ENCODE data around the gene SLC9A9.

The SLC9A9 gene

DNA sequence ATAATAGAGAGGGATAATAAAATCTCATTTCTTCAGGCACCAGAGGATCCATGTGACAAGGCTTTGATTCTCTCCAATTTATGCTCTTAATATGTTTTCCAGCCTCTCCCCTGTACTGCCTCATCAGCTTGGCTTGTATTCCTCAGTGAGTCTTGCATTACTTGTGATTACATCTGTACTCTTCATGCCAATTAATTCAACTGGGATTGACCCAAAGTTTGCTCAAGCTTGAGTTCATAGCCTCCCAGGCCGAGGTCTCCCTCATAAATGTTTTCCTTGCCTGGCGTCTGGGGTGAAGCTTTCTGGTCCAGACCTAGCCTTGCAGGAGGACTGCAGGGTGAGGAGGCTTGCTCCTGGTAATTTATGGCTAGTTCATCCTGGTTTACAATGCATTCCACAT lies 581.8 kb downstream of the SLC9A9 start:
- no peak for DNase-seq

DNA sequence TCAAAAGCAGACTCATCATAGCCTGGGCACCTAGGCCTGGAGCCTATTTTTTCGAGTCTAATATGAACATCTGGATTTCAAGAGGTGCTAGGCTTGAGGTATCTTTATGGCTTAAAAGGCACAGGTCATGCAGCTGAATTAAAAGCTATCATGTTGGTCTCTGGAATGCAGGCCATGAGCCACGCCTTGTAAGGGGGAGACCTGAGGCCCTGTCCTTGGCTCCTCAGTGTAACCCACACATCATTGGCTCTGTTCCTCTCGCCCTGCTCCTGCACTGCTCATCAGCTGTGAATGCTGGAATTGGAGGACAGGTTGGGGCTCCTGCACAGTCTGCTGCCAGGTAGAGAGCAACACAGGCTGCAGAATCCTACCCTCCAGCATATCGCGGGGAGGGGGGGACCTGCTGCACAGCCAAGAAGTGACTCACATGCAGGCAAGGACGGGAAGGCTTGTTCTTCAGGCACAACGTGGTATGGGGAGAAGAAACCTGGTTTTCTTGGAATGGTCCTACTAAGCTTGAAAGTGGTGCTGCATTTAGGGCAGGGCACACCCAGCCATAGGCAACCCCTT lies 582.7 kb downstream of the SLC9A9 start:
- no peak for DNase-seq

DNA sequence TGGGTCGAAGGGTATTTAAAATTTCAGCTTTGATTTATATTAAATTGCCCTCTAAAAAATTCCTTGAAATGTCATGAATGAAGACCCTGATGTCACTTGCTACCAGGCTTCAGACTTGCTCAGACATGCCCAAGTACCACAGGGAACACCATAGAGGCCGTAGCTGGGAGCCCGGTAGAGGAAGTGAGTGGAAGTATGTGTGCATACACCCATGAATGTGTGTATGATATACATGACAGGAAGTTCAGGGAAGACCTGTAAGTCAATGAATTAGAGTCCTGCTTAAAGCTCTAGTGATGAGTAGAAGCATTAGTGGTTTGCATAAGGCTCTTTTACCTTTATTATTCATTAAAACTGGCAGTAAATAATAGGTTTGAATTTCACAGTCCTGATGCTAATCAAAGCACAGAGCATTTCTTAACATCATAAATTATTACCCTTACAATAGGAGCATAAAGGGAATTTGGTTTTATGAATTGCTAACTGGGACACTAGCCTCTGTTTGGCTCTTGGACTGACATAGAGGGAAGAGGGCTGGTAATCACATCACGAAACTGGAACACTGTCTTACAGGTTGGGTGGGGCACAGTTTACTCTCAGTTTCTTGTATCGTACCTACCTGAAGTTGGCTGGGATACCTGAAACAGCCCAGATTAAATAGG lies 584.3 kb downstream of the SLC9A9 start:
- no peak for DNase-seq

DNA sequence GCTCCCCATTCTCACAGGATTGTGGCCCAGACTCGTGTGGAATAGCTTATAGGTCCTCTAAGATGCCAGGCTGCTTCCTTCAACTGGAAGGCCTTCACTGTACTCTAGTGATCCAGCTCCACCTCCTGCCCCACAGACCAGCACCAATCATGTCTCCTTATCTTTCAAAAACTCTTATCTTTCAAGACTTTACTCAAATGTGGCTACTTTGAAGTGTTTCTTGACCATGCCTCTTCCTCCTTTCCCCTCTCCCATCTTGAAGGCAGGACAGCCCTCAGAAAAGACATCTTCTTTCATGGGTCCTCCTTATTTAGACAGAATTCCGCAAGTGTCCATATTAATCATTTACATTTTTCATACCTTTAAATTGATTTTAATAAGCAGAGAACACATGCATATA lies 586.4 kb downstream of the SLC9A9 start:
- no peak for DNase-seq

DNA sequence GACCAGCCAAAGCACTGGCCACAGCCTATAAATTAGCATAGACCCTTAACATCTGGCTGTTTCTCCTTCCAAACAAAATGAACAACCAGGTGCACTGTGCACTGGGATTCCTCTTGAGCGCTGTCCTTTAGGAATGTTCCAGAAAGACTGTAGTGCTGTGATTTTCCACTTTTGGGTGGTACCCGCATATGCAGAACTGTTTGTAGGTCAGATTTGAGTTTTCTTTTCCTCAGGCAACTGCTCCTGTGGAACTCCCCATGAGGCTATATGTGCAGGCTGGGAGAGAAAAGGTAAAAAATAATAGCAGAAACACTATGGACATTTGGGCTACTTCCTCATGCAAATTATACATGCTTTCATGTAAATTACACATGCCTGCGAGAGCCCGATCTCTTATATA lies 589.6 kb downstream of the SLC9A9 start:
- no peak for DNase-seq

DNA sequence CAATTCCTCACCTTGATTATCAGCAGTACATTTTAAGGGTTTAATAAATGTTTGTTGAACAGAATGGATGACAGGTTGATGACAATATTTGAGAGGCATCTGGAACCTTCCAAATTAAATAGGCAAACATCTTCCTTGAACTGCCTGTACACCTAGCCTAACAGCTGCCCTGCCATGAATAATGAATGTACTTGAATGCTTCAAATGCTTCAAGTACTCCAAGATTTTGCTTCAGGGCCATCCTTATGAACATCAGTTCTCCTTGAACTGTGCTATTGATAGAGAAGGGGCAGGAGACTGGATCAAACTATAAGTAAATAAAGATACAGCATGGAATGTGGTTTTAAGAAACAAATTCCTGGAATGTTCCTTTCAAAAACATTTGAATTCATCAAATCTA lies 591.9 kb downstream of the SLC9A9 start:
- no peak for DNase-seq

DNA sequence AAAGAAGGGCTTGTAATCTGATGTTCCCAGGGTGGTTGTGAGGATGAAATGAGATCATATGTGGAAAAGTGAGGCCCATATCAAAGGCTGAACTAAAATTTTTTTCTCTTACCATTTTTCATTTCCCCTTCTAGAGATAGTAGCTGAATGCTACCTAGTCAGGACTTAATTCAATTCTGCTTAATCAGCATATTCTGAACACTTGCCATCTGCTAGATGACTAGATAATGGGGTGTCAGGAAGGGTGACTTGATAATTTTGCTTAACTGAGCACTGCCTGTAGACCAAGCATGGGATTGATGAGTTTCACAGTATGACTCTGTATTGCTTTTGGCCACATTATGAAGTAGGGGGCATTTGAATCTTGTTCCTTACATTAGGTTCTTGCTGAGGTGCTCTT lies 592.5 kb downstream of the SLC9A9 start:
- no peak for DNase-seq

DNA sequence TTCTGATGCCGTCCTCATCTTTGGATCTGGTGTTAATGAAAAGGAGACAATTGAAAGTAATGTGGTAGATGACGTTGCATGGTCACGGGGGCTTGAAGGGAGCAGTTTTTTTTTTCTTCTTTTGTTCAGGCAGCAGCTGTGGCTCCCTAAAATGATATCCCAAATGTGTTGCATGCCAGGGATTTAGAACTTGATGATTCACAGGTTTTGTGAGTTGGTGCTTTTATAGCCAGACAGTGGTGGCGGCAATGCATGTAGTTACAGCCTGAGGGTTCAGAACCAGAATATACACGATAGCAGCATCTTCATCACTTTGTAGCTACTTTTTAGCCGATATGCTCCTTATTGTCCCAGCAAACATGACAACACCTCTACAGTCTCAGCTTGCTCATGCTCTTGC lies 595.3 kb downstream of the SLC9A9 start:
- no peak for DNase-seq

DNA sequence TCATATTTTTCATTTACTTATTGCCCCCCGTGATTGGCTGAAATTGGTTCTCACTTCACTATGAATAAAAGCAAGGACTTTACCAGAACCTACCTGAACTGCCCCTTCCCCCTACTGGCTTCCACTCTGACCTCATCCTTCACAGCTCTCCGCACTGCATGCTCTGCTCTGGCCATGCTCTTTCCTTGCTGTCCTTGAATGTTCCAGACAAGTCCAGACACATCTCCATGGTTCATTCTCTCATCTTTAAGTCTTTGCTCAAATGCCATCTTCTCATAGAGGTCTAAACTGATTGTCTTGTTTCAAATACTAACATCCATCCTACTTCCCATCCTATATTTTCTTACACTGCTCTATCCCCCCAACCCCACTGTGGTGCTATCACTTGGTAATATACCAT lies 599.3 kb downstream of the SLC9A9 start:
- DNase-seq, result no peak

DNA sequence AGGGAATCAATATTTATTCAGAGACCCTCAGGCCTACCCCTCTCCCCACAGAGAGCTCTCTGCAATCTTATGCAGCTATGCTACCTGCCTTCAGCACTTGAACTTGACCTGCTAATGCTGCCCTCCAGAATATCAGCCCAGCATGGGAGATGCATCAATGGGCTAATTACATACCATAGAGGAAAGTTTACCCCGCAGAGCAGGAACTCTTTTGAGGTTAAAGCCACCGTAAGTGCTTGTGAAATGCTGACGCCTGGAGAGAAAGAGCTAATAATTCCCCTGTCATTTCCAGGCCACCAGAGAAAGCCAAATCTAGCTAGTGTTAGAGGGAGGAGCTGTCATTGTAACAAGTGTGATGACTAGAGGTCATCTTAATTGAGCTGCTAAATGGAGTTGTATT lies 601.2 kb downstream of the SLC9A9 start:
- DNase-seq, result no peak

DNA sequence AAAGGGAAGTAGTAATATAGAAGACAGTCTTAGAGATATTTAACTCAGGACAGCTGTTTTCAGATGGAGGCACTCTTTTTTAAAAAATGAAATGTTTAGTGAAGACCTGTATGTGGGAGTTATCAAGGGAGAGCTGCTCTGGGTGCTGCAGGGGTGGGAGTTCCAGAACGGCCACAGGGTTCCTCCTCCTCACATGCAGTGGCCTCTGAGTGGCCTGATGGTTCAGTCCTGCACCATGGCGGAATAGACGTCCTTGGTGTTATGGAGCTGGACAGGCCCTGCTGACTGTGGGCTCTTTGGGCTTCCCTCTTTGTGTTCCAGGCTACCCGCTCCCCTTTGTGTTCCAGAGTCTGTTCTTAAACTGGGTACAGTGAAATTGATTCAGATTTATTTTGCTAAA lies 602.6 kb downstream of the SLC9A9 start:
- no peak for DNase-seq

DNA sequence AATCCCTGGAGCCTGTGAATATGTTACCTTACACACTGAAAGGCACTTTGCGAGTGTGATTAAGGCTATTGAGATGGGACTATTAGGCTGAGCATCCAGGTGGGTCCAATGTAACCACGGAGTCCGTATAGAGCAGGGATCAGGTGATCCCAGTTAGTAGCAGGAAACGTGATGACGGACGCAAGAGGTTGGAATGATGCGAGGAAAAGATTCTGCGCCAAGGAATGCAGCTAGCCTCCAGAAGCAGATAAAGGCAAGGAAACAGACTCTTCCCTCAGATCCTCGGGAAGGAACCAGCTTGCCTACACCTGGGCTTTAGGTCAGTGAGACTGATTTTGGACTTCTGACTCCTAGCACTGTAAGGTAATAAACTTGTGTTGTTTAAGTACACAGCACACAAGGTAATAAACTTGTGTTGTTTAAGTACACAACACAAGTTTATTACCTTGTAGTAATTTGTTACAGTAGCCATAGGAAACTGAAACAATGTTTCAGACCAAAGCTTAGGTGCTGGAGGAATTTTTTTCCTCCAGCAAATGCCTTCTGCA lies 603.7 kb downstream of the SLC9A9 start:
- no peak for DNase-seq

DNA sequence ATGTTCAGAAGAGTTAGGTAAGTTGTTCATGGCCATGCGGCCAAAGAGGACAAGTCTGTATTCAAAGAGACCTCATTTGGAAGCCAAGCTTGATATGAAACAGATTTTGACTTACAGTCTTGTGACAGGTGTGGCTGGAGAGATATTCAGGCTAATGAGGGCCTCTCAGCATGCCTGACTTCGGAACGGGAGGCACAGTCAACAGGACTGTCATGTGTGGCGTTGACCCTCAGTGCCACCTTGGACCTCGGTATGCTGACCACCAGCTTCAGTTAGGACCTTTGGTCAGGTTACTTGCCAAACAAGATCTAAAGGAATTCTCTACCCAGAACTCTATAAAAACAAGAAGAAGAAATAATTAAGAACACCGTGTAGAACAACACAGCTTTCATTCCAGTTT lies 604.6 kb downstream of the SLC9A9 start:
- DNase-seq, result no peak

DNA sequence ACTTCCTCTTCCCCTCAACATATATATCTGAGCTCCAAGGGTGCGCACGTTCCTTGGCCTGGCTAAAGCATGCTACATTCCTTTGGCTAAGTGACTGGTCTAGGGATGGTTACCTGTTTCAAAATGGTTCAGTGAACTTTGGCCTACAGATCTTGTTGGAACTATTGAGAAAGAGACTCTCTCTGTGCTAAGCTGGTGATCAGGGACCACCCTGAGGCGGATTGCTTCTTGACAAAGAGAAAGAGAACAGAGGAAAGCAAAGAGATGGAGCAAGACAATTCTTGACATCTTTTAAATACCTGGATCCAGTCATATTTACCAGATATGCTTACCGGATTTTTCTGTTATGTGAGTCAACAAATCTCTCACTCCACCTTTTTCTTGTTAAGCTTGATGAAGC lies 605.6 kb downstream of the SLC9A9 start:
- DNase-seq, result no peak

DNA sequence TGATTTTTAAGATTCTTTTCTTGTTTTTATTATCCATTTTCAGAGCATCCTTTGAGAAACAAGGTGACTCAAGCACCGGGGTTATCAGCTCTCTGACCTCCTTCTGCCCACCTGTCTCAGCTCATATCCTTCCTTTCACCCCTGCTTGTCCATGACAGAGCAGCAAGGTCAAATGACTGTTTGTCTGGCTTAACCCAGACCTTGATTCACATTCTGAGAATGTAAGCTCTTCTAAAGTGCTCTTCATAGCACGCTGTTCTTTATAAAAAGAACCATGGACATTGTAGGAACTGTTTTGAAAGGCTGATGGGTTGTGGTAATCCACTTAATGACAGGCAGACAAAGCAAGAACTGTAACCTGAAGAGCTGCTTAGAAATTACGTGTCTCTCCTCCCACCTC lies 606.2 kb downstream of the SLC9A9 start:
- no peak for DNase-seq

DNA sequence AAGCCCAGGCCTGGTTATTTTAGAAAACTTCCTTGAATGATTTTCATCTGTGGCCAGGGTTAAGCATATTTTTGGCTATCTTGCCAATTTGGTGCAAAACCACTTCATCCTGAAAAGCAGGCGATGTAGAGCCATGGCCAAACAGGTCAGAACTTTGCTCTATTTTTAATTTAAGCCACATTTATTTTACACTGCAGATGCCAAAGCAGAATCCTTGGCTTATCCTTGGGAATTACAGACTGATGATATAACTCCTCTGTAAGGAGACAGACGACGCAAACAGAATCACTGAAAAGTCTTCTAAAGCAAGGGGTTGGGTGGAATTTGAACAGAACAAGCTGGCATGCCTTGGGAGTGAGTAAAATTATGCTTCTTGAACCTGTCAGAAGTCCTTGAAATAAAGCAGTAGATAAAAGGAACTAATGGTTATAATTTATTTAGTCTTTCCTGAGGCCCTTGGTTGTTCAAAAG lies 606.8 kb downstream of the SLC9A9 start:
- DNase-seq, result no peak

DNA sequence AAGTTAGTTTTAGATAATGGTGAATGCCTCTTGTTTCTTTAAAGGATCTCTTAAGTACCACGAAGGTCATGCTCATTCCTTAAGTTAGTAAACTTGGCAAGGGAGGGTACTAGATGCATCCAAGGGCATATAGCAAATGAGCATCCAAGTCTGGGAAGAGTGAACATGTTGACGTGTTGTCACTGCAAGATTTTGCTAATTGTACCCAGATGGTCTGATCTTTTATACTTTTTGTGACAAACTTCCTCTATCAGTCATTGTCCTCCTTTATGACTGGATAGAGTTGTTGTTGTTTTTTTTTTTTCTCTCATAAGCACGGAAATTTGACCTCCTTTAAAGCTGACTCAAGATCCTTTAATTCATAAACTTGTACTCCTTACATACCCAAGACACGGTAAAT lies 607.4 kb downstream of the SLC9A9 start:
- no peak for DNase-seq

DNA sequence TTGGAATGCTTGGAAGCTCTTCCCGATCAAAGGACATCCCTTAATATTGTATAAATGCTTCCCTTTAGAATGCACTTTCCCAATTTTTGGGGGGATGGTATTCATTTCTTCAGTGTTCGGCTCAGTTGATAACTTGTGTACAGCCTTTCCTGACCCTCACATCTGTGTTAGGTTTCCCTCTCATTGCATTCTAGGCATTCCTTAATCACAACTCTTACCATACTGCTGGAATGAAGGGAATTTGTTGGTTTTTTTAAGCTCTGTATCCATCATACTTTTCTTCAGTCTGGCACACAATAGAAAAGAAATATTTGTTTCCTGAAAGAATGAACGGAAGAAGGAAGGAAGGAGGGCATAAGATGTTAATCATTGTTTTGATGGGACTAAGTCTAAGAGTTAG lies 609.2 kb downstream of the SLC9A9 start:
- DNase-seq, result no peak

DNA sequence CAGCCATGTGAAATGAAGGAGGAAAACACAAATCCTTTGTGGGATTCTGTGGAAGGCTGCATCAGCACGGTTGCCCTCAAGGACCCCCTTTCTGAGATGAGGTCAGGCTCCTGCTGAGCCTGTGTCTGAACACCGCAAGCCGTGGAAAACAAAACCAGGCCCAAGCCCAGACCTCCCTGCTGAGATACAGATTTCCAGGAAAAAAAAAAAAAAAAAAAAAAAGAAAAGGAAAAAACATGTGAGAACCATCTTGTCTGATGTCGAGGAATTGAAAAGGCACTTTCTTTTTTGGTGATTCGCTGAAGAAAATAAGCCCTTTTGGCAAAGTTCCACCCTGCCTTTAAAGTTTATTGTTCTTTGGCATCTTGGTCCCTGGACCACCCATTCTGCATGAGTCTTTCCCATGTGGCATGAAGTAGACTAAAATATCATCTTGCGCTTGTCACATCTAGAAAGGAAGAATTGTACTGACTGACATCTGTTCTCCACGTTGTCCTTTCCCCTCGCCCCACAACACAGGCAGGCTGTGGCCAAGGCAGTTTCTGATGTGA lies 611.1 kb downstream of the SLC9A9 start:
- DNase-seq, result no peak

DNA sequence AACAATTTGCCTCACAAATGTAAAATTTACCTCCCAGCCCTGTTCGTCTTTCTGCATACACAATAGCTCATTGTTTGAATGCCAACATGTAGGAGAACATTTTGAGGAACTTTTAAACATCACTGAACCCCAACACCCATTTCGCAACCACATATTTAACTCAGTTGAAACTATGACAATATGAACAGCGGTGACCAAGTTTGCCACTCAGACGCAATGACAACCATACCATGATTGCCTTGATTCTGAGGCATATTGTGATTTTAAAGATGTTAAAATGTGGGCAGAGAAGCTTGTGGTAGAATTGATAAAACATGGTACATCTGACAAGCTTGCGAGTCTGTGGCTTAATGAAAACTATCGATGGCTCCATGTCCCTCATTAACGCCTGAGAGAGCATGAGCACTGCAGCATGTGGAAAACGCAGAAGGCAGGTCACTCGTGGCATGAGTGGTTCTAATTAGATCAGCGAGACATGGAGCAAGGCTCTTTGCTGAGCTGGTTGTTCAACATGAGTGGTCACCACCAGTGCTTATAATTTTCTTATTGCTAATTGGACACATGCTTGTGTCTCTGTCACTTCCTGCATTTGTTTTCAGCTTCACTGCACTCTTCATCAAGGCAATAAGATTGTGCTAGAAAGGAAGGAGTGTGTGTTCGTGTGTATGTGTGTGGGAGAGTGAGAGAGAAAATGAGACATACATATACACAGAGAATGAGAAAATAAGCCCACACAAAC lies 611.9 kb downstream of the SLC9A9 start:
- DNase-seq, result no peak

DNA sequence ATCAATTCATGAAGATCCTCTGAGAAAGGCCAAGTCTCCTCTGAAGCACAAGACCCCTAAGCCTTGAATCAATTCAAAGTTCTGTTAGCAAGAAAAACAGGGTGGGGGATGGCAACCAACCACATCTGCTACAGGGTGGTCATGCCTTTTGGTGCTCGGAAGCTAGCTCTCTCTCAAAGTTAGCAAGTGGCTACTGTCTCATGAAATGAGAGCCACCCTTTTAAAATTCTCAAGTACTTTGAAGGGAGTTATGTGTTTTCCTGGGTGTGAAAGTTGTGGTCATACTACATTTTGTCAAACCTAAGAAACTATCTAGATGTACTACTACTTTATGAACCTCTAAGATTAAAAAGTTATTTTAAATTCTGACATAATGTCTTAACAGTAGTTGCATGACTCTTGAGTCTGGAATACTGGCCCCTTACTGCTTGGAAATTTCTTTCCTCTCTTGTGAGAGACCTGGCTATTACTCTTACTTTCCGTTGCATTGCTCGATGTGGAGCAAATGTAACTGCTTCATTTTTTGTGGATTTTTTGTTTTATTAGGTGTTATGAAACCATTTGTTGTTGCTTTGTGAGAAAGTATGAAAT lies 612.6 kb downstream of the SLC9A9 start:
- no peak for DNase-seq

DNA sequence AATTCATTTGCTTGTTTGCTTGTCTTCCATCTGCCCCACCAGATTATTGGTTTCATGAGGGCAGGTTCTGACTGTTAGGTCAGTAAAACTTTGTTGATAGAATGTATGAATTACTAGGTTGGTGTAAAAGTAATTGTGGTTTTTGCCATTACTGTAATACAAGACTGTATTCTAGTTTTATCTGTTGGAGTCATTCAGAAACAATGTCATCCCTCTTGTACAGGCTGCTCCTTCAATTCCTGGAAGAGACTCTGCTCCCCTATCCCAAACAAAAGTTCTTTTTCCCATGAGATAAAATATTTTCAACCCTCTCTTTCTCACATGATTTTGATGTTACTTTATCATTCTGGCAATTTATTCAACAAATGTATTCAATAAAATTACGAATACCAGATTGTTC lies 613.7 kb downstream of the SLC9A9 start:
- DNase-seq, result no peak

DNA sequence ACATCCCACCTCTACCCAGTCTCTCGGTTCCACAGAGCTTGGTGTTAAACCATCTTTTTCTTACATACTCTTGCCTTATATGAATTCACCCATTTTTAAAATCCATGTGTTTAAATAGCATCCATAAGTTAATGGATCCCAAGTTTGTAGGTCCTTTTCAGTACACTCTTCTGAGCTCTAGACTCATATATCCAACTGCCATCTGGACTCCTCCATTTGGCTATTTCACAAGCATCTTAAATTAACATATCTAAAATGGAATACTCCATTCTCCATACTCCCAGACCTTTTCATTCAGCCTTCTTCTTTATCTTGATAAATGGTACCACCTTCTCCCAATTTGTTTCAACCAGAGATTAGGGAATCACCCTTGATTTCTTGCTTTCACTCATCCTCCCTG lies 615.3 kb downstream of the SLC9A9 start:
- DNase-seq, result no peak

DNA sequence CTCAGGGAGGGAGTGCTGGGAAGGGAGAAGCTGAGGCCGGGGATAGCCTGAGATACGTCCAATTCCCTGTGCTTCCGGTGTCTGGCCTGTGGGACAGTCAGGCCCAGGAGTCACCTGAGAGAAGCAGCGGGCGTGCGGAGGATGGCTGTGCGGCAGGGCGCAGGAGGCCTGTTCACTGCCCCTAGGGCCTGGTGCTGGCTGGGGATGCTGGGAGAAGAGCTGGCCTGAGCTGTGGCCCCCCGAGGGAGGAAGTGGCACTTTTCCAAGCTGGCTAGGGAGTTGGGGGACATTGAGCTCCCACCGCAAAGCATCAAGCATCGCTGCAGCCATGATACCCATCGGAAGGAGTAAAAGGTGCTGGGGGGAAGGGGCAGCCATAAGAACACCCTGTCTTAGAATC lies 619.9 kb downstream of the SLC9A9 start:
- DNase-seq, result no peak

All from DMS79 treated with DMSO at 0.1 percent for 48 hours (cell line).